Common myeloid progenitor, CD34-positive (primary cell): Measurements from ENCODE around the gene PRODH2.

Source experiments
- CTCF ChIA-PET: fragments of 350-600 bp; sonication (Branson Sonifier 250); formaldehyde crosslinking; loops from one replicate; lab custom pipeline; 2021; ENCODE audit warnings: antibody characterized with exemption; lab: Charles Lee
- POLR2A ChIA-PET: fragments of 350-600 bp; sonication (Branson Sonifier 250); formaldehyde crosslinking; loops from one replicate; lab custom pipeline; 2021; ENCODE audit warnings: antibody characterized with exemption; lab: Charles Lee
- DNase-seq, 3 donors: peaks; one replicate each; pipeline versions ENCODE4 v3.0.0 to v3.0.0-alpha.2; 2013
- H3K27ac ChIP-seq, 2 experiments: 1 replicate in 1 of 2; 2 replicates in 1 of 2; pipeline ENCODE4 v1.7.0; 2013; ENCODE audit warnings: inconsistent platforms in 2 of 2, low read length in 2 of 2, mild to moderate bottlenecking in 2 of 2, low read depth in 1 of 2, moderate library complexity in 1 of 2; ENCODE audit not compliant: severe bottlenecking in 2 of 2, insufficient read depth in 1 of 2, poor library complexity in 1 of 2
- H3K27me3 ChIP-seq, 5 experiments: replicated peaks in 2 of 5; 1 replicate in 3 of 5; 2 replicates in 2 of 5; pipeline versions ENCODE4 v1.6.1 to v1.7.0; 2013; ENCODE audit warnings: low read length in 4 of 5, mild to moderate bottlenecking in 2 of 5, moderate library complexity in 2 of 5, inconsistent platforms in 1 of 5; ENCODE audit not compliant: insufficient read depth in 5 of 5, control insufficient read depth in 4 of 5
- H3K36me3 ChIP-seq, 4 experiments: 1 replicate in 2 of 4; 2 replicates in 2 of 4; pipeline versions ENCODE4 v1.6.1 to v1.7.0; 2013; ENCODE audit warnings: low read length in 3 of 4, control low read depth in 1 of 4, mild to moderate bottlenecking in 1 of 4; ENCODE audit not compliant: control insufficient read depth in 4 of 4, insufficient read depth in 4 of 4
- H3K4me1 ChIP-seq, 4 experiments: 1 replicate in 3 of 4; 2 replicates in 1 of 4; pipeline versions ENCODE4 v1.6.1 to v1.7.1; 2013; ENCODE audit warnings: low read length in 3 of 4, mild to moderate bottlenecking in 3 of 4, control low read depth in 1 of 4, inconsistent platforms in 1 of 4, moderate library complexity in 1 of 4; ENCODE audit not compliant: control insufficient read depth in 4 of 4, insufficient read depth in 4 of 4; ENCODE audit errors: control extremely low read depth in 1 of 4
- H3K4me3 ChIP-seq, 7 experiments: 1 replicate in 4 of 7; 2 replicates in 3 of 7; pipeline versions ENCODE4 v1.5.1 to v1.7.0; 2013; ENCODE audit warnings: mild to moderate bottlenecking in 7 of 7, low read length in 6 of 7, moderate library complexity in 6 of 7, inconsistent platforms in 2 of 7, low read depth in 2 of 7, control low read depth in 1 of 7; ENCODE audit not compliant: insufficient read depth in 4 of 7, control insufficient read depth in 1 of 7; ENCODE audit errors: extremely low read depth in 1 of 7
- H3K9me3 ChIP-seq, 5 experiments: 1 replicate in 4 of 5; 2 replicates in 1 of 5; pipeline versions ENCODE4 v1.6.1 to v1.7.1; 2013; ENCODE audit warnings: low read length in 4 of 5, mild to moderate bottlenecking in 2 of 5, inconsistent platforms in 1 of 5, low read depth in 1 of 5, moderate library complexity in 1 of 5; ENCODE audit not compliant: control insufficient read depth in 4 of 5, insufficient read depth in 2 of 5; ENCODE audit errors: control extremely low read depth in 1 of 5
- WGBS: methylation state at CpG from one replicate; pipeline ENCODE4 v1.1.5; 2013; ENCODE audit not compliant: insufficient coverage; 5-methylcytosine and 5-hydroxymethylcytosine counted together

The PRODH2 gene

GRCh38 chr19:35789978-35790944, 22.4 kb downstream of the PRODH2 start:
- POLR2A ChIA-PET: no interaction called here

GRCh38 chr19:35789195-35789977, 23.3 kb downstream of the PRODH2 start:
- H3K36me3 ChIP-seq: peaks cover 0 to 23% (median 5%) of the 10 kb centered on the region in 4 experiments
- no peak overlapping the region for H3K27ac ChIP-seq
- no peak for DNase-seq
- CTCF ChIA-PET: interaction anchor here (0.6 to 1.3 kb wide), 3 partner anchors 11 to 123 kb away, joined by 3 to 4 read pairs (median 3); no protein-coding TSS in a partner anchor
- H3K27me3 ChIP-seq: no peaks in the 10 kb centered on the region
- POLR2A ChIA-PET: no interaction called here
- no peaks in the 10 kb centered on the region for H3K9me3 ChIP-seq
- H3K4me1 ChIP-seq: no peaks in the 10 kb centered on the region
- 89% methylated on average over 8 of the region's 11 CpGs for WGBS
- no peak overlapping the region for H3K4me3 ChIP-seq

More at GRCh38 chr19:35789978-35790944, 22.4 kb downstream of the PRODH2 start:
- no peak overlapping the region for H3K27ac ChIP-seq
- H3K4me3 ChIP-seq: no peak overlapping the region
- CTCF ChIA-PET: interaction anchor here (0.6 to 1.2 kb wide), 2 partner anchors 30 to 122 kb away, joined by 3 to 4 read pairs; no protein-coding TSS in a partner anchor
- DNase-seq: no peak
- no peaks in the 10 kb centered on the region for H3K9me3 ChIP-seq
- H3K27me3 ChIP-seq: no peaks in the 10 kb centered on the region
- no peaks in the 10 kb centered on the region for H3K4me1 ChIP-seq
- 93% methylated on average over 15 of the region's 19 CpGs for WGBS
- peaks cover 0 to 18% (median 5%) of the 10 kb centered on the region in 4 experiments for H3K36me3 ChIP-seq

- CTCF ChIA-PET: interaction anchor here (1.3 kb wide), 1 partner anchor 10 kb away, joined by 3 read pairs; no protein-coding TSS in a partner anchor
- Histone ChIP-seq H3K36me3 (peaks cover 0 to 26% (median 5%) of the 10 kb centered on the region in 4 experiments), H3K4me1 (no peaks in the 10 kb centered on the region), H3K27me3 (no peaks in the 10 kb centered on the region), H3K9me3 (no peaks in the 10 kb centered on the region), H3K27ac (no peak overlapping the region), H3K4me3 (no peak overlapping the region)
- DNase-seq: no peak
- POLR2A ChIA-PET: no interaction called here
- 87% methylated on average over 5 of the region's 12 CpGs for WGBS
These were observed 24.3 kb downstream of the PRODH2 start for GRCh38 chr19:35788205-35788960.

GRCh38 chr19:35787227-35787799, 25.3 kb downstream of the PRODH2 start:
- H3K4me1 ChIP-seq: no peaks in the 10 kb centered on the region
- no peaks in the 10 kb centered on the region for H3K27me3 ChIP-seq
- H3K9me3 ChIP-seq: no peaks in the 10 kb centered on the region
- no peak overlapping the region for H3K27ac ChIP-seq
- peaks cover 0 to 36% (median 9%) of the 10 kb centered on the region in 4 experiments for H3K36me3 ChIP-seq
- DNase-seq: no peak
- CTCF ChIA-PET: no interaction called here
- H3K4me3 ChIP-seq: no peak overlapping the region
- POLR2A ChIA-PET: no interaction called here
- 99% methylated on average over 9 of the region's 15 CpGs for WGBS

- POLR2A ChIA-PET: no interaction called here
- no peaks in the 10 kb centered on the region for H3K9me3 ChIP-seq
- H3K27ac ChIP-seq: no peak overlapping the region
- no peak overlapping the region for H3K4me3 ChIP-seq
- H3K36me3 ChIP-seq: peaks cover 0 to 44% (median 13%) of the 10 kb centered on the region in 4 experiments
- CTCF ChIA-PET: no interaction called here
- no peaks in the 10 kb centered on the region for H3K27me3 ChIP-seq
- no peaks in the 10 kb centered on the region for H3K4me1 ChIP-seq
- DNase-seq: no peak
- WGBS: 96% methylated on average over 27 of the region's 31 CpGs
These were observed 26.1 kb downstream of the PRODH2 start for GRCh38 chr19:35786299-35787160.

GRCh38 chr19:35785339-35785627, 27.4 kb downstream of the PRODH2 start:
- POLR2A ChIA-PET: no interaction called here
- no peak for DNase-seq
- WGBS: 94% methylated on average over 6 of the region's 10 CpGs
- Histone ChIP-seq H3K9me3 (no peaks in the 10 kb centered on the region), H3K36me3 (peaks cover 4 to 55% (median 17%) of the 10 kb centered on the region in 4 experiments), H3K27ac (no peak overlapping the region), H3K27me3 (no peaks in the 10 kb centered on the region), H3K4me1 (no peaks in the 10 kb centered on the region), H3K4me3 (no peak overlapping the region)
- CTCF ChIA-PET: no interaction called here
